DOHH2 (cell line): ENCODE measurements around the gene TAF1B.

Experiments
- CTCF ChIP-seq: fragments of 200-600 bp; sonication (generic); IDR thresholded peaks from one replicate; pipeline ENCODE4 v1.5.1; 2014; ENCODE audit warnings: antibody characterized with exemption, mild to moderate bottlenecking, low read depth, low read length; ENCODE audit not compliant: poor library complexity, severe bottlenecking
- EZH2phosphoT487 ChIP-seq: fragments of 200-600 bp; sonication (generic); IDR thresholded peaks from 2 replicates; pipeline ENCODE4 v1.6.1; 2017; ENCODE audit warnings: borderline replicate concordance, mild to moderate bottlenecking, antibody characterized with exemption, low read length, moderate library complexity, mixed read lengths

- TF ChIP-seq CTCF = no peak
- no peak for TF ChIP-seq EZH2phosphoT487
Measured at GRCh38 chr2:9949239-9949991, 106.1 kb downstream of the TAF1B start.
